HG03565 (cell line): ENCODE data around the gene BBS1.
"Not testable (repeated sequence)": the region's sequence is repeated elsewhere in the genome, so short reads cannot be mapped to it uniquely, and the experiment has no call there.

Experiments used
- ATAC-seq: cut with Tn5 transposase; IDR thresholded peaks from one replicate; pipeline ENCODE4 v1.9.1; 2021; ENCODE audit warnings: mild to moderate bottlenecking, moderate library complexity; ENCODE audit not compliant: unreplicated experiment

BBS1 gene

GRCh38 chr11:66510271-66510989 is at the start of gene BBS1:
BBS1 (plus strand) TSS chr11:66510635; CDS start chr11:66510660, 25 bp downstream.
- no peak for ATAC-seq

DNA sequence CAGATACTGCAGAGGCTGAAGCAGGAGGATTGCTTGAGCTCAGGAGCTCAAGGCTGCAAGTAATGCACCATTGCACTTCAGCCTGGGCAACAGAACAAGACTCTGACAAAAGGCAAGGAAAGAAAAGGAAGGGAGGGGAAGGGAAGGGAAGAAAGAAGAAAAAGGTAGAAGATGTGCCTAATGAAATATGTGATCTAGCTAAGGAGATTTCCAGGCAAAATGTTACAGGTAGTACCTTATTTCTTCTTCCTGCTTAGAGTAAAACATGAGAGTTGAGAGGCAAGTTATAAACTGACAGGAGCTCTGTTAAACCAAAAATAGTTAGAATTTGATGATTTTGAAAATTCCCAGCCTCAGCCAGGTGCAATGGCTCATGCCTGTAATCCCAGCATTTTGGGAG is 48.4 kb upstream of the BBS1 start:
- ATAC-seq: no peak

GRCh38 chr11:66462911-66463310 is 47.5 kb upstream of the BBS1 start:
- ATAC-seq: no peak

- not testable (repeated sequence) for ATAC-seq
Measured at GRCh38 chr11:66464116-66464515, 46.3 kb upstream of the BBS1 start.

DNA sequence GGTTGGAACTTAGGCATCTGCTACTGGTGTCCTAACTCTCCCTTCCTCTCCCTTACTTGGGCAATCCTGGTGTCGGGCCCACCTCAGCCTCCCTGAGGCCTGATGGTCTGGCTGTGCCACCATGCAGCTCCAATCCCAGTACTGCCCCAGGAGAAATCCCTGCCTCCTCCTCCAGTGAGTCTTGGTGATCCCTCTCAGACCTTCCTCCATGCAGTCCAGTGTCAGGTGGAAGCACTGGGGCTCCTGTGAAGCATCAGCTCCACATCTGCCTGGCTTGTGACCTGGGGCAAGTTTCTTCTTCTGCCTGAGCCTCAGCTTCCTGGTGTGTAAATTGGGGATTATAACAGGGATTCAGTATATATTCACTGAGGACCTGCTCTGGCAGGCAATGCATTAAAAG is 45.5 kb upstream of the BBS1 start:
- ATAC-seq: no peak

- ATAC-seq: no peak
Measured at GRCh38 chr11:66465373-66466224, 44.8 kb upstream of the BBS1 start.

DNA sequence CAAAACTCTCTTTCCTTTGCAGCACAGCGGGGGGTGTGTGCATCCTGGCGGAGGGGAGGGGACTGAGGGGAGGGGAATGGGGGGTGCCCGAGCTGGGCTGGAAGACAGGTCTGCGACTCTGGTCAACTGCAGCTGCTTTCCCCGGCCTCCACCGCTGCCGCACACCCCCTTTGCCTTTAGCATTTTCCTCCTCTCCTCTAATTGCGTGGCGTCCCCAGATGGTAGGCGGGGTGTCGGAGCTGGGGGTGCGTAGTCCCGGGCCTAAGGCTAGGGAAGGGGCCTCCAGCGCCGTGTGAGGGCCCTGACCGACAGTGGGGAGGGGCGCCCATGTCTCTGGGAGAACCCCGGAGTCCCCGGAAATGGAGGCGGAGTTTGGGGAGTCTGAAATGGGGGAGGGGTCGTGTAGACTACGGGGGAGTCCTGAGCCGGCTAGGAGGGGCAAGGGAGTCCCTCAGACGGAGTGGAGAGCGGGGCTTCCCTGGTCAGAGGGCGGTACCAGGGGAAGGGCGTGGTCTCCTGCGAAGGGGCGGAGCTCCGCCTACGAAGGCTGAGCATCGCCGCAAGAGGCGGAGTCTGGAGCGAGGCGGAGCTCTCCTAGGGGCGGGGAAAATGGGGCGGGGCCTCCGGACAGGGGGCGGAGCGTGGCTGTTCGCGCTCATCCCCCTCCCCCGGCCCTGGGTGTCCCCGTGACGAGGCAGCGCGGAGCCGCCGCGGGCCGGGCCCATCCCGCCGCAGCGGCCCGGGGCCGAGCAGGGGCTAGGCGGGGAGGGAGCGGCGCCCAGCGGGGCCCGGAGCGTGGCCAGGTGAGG is 44.0 kb upstream of the BBS1 start, which contains the start of gene PELI3:
Gene PELI3 (plus strand): TSS at position 681 of the 809 bp plus-strand sequence. CDS start 1,224 bp downstream, outside the sequence.
- ATAC-seq: peak; percentile 69

- peak; percentile 17 for ATAC-seq
Measured at GRCh38 chr11:66467034-66467659, 43.3 kb upstream of the BBS1 start.

DNA sequence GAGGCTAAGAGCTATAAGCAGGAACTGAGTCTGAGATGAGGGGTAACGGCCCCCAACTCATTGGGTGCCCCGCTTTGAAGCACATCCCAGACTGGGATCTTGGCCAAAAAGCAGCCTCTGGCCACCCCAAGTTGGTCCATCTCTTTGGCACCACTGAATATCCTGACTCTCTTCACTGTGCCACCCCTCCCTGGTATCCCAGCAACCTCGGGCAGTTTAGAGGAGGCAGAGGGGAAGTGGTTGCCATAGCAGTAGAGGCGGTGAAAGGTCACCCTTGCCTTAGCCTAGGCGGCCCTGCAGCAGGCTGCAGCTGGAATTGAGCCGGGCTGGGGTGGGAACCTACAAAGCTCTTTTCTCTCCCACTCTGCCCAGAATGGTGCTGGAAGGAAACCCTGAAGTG is 42.7 kb upstream of the BBS1 start:
- ATAC-seq: no peak

DNA sequence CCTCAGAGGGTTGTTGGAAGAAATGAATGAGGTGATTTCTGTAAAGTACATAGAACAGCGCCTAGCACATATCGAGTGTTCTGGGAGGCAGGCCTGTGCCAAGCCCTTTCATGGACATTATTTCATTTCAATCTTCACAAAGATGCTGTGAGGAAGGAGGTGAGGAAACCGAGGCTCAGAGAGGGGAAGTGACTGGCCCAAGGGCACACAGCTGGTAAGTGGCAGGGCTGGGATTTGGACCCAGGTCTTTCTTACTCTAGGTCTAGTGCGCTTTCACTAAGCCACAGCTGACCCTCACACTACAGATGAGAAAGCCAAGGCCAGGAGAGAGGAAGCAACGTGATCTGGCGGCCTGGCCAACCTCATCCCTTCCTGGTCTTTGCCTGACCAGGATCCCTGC is 41.7 kb upstream of the BBS1 start:
- ATAC-seq: no peak

DNA sequence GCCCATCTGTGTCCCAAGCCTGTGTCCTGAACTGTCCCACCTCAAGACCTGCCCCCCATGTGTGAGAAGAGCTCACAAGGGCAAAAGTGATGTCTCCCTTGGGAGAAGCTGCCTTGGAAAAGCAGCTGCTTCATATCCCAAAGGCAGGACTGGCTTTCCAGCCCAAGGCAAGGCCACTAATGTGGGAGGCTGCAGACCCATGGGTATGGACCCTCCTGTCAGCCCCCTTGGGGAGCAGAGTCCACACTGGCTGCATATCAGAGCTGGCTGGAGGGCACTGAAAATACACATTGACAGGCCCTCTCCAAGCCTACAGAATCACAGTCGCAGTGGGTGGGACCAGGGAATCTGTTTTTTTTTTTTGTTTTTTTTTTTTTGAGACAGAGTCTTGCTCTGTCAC is 41.0 kb upstream of the BBS1 start:
- no peak for ATAC-seq

- no peak for ATAC-seq
Measured at GRCh38 chr11:66470015-66470414, 40.4 kb upstream of the BBS1 start.

- no peak for ATAC-seq
Measured at GRCh38 chr11:66471142-66471541, 39.3 kb upstream of the BBS1 start.

DNA sequence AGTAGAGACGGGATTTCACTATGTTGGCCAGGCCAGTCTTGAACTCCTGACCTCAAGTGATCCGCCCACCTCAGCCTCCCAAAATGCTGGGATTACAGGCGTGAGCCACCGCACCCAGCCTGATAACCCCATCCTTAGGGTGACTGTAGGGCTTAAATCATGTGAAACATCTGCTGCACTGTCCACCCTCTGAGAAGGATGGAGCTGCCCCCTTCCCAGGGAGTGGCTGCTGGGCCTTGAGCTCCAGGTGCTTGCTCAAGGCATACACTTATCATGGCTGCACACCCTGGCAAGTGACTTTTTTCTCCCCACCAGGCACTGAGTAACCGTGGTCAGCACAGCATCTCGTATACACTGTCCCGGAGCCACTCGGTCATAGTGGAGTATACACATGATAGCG is 38.4 kb upstream of the BBS1 start:
- no peak for ATAC-seq

DNA sequence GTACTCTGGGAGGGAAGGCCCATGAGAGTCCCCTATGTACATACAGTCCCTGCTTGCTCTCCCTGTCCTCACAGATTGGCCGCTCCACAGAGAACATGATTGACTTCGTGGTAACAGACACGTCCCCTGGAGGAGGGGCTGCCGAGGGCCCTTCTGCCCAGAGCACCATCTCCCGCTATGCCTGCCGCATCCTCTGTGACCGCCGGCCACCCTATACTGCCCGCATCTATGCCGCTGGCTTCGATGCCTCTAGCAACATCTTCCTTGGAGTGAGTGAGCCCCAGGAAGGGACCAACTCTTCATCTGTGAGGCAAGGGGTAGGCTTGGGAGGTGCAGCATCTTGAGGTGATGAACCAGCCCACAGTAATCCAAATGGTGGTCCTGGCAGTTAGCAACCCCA is 37.3 kb upstream of the BBS1 start:
- ATAC-seq: no peak

DNA sequence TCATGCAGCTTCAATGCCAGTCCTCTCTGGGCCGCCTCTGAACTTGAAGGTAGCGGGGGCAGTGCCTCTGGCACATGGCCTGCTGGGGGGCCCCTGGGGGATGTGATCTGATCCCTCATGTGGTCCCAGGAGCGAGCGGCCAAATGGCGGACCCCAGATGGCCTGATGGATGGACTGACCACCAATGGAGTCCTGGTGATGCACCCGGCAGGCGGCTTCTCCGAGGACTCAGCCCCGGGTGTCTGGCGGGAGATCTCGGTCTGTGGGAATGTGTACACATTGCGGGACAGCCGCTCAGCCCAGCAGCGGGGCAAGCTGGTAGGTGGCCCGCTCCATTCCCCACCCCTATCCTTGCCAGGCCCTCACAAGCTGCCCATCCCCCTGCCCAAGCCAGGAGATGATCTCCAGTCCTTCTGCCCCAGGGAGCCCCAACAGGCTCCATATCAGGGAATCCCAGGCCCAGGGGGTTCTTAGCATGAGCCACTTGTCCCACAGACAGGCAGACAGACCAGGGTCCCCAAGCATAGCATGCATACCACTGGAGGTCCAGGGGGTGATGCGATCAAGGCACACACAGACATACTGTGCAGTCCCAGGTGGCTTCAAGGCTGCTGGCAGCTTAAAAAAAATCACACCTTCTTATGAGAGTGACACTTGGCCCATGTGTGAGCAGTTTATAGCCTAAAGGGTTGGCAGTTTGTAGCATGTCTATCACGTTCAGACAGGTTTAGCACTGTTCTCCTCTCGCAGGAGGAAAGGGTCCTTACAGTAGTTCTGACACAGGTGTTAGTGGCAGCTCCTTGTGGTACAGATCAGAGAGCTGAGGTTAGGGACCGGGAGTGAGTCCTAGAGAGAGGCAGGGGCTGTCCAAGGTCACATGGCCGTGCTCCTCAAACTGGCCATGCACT is 36.6 kb upstream of the BBS1 start:
- no peak for ATAC-seq

DNA sequence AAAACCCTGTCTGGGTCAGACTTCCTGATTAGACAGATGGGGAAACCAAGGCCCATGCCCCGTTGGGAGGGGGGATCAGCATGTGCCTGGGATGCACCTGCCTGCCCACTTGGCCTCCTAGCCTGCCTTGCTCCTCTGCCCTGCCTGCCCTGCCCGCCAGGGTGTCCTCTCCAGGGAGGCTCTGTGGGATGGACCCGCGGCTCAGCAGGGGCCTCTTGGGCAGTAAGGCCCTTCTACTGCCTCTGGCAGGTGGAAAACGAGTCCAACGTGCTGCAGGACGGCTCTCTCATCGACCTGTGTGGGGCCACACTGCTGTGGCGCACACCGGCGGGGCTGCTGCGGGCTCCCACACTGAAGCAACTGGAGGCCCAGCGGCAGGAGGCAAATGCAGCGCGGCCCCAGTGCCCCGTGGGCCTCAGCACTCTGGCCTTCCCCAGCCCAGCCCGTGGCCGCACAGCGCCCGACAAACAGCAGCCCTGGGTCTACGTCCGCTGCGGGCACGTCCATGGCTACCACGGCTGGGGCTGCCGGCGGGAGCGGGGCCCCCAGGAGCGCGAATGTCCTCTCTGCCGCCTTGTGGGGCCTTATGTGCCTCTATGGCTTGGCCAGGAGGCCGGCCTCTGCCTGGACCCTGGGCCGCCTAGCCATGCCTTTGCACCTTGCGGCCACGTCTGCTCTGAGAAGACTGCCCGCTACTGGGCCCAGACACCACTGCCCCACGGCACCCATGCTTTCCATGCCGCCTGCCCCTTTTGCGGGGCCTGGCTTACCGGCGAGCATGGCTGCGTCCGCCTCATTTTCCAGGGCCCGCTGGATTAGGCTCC is 34.9 kb upstream of the BBS1 start:
- no peak for ATAC-seq

DNA sequence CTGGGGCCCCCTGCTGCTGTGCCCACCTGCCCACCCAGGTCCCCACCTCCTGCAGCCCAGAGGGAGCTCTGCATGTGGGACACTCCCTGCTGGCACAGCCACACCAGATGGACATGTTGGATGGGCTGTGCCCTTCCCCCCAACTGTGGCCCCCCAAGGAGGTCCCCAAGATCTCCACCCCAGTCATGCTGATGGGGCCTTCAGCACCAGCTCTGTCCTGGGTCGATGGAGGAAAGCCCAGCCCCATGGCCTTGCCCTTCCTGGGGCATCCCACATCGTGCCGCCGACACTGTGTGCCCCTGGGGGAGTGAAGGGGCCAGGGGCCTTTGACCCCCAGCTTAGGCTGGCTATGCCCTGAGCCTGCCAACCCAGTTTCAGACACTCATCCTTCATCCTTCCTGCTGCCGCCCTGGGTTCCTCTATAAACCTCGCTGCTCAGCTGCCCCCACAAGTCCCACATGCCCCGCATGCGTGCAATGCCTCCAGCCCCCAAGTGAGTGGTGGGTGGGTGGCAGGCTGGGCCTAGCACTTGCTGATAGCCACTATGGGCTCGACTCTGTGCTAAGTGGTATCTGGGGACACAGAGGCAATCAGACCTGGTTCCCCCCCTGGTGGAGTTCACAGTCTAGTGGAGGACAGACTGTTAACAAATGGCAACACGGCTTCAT is 34.1 kb upstream of the BBS1 start:
- no peak for ATAC-seq
